Vagina (tissue), 2 donors: ENCODE results near the gene ZFYVE16. TPM values are rescaled to one million over a fixed set of nuclear protein-coding genes. Genes with fewer than 3 reads are reported as not detected.

Experiments used
- DNase-seq, 2 donors: peaks; one replicate each; pipeline ENCODE4 v3.0.0-alpha.2; 2017; ENCODE audit errors: extremely low spot score in 2 of 2
- H3K27ac ChIP-seq: fragments of 200-600 bp; sonication (generic); one replicate; pipeline ENCODE4 v1.5.1; 2019
- H3K27me3 ChIP-seq: fragments of 200-600 bp; sonication (generic); one replicate; pipeline ENCODE4 v1.5.1; 2019
- H3K36me3 ChIP-seq, 2 donors: fragments of 200-600 bp; sonication (generic); one replicate each; pipeline ENCODE4 v1.5.1; 2017 to 2019
- H3K4me1 ChIP-seq: fragments of 200-600 bp; sonication (generic); one replicate; pipeline ENCODE4 v1.5.1; 2019
- H3K4me3 ChIP-seq, 2 donors: fragments of 200-600 bp; sonication (generic); 1 replicate in 1 of 2; 2 replicates in 1 of 2; pipeline ENCODE4 v1.5.1; 2016 to 2019
- H3K9me3 ChIP-seq: fragments of 200-600 bp; sonication (generic); one replicate; pipeline ENCODE4 v1.5.1; 2019
- CTCF ChIP-seq, 3 experiments: fragments of 450-650 bp in 2 of 3; fragments of 200-600 bp in 1 of 3; sonication (generic) in 1 of 3; IDR thresholded peaks; one replicate each; pipeline ENCODE4 v1.5.1; 2017 to 2019; ENCODE audit warnings: antibody characterized with exemption in 3 of 3, mild to moderate bottlenecking in 2 of 3, moderate library complexity in 2 of 3
- POLR2A ChIP-seq, 2 donors: fragments of 450-650 bp; IDR thresholded peaks; one replicate each; pipeline ENCODE4 v1.6.1; 2017; ENCODE audit warnings: antibody characterized with exemption in 2 of 2, mild to moderate bottlenecking in 2 of 2, moderate library complexity in 2 of 2
- POLR2AphosphoS5 ChIP-seq, 2 donors: sonication (generic); formaldehyde crosslinking; IDR thresholded peaks; one replicate each; pipeline ENCODE4 v1.9.0; 2017; ENCODE audit warnings: antibody characterized with exemption in 2 of 2, mild to moderate bottlenecking in 2 of 2, low read depth in 1 of 2; ENCODE audit not compliant: insufficient read depth in 1 of 2
- intact Hi-C: fragments of 100-400 bp; cut with DNase I; formaldehyde crosslinking; loops from one replicate; pipeline ENCODE4 v1.15.1; 2023
- total RNA-seq: library from RNA; depleted of rRNA; stranded (reverse); fragments of >200 nt; gene quantifications from one replicate; pipeline ENCODE4 v1.2.3, GENCODE V29; 2016

The ZFYVE16 gene
- total RNA-seq, 1 donor from 2014 or later: 28.2 TPM

- TF ChIP-seq CTCF (IDR thresholded peaks at IDR 0.05): no peak
- no peak for TF ChIP-seq POLR2A (IDR thresholded peaks at IDR 0.05)
- TF ChIP-seq POLR2AphosphoS5 (IDR thresholded peaks at IDR 0.05; ENCODE audit: insufficient read depth in 1 of 2, low read depth in 1 of 2): no peak
- H3K36me3 ChIP-seq: peaks cover 0 to 38% of the 10 kb centered on the region in 2 donors
- H3K4me3 ChIP-seq: no peak overlapping the region
- no peaks in the 10 kb centered on the region for H3K27me3 ChIP-seq
- no peaks in the 10 kb centered on the region for H3K4me1 ChIP-seq
- intact Hi-C loops: no loop called here
- no peaks in the 10 kb centered on the region for H3K9me3 ChIP-seq
- no peak overlapping the region for H3K27ac ChIP-seq
- no peak for DNase-seq
Measured at GRCh38 chr5:80480354-80480753, 72.5 kb downstream of the ZFYVE16 start.

DNA sequence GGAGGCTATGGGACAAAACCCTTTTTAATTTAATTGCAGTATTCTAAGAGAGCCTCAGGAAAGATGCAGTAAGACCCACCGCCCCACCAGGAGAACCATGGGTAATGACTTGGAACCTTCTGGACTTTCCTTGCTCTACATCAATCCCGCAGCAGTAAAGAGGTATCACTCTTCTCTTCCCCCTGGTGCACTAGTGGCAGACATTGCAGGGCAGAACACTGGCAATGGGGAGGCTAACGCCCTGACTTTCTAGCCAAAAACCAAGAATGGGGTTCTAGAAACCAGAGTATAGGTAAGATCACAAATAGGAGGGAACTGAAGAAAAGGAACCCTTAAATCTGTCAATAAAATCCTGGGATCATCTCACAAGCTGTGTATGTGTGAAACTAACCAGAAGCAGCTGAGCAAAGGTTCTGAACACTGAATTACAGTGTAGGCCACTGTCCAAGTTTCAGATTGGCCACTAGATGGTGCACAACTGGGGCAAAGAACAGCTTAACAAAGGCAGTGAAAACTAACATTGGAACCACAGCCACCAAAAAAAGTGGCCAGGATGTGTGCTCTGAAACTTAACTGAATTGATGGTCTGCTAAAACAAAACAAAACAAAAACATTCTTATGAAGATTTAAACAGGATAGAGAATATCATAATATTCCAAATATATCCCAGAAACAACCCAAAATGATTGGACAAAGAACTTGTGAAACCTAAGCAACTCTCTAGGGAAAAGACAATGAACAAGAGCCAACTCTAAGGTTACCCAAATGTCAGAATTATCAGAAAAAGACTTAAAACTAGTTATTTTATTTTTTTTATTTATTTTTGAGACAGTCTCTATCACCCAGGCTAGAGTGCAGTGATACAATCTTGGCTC, 73.4 kb downstream of the ZFYVE16 start:
- TF ChIP-seq POLR2AphosphoS5 (IDR thresholded peaks at IDR 0.05; ENCODE audit: insufficient read depth in 1 of 2, low read depth in 1 of 2) (no peak), POLR2A (IDR thresholded peaks at IDR 0.05) (no peak), CTCF (IDR thresholded peaks at IDR 0.05) (no peak)
- no peak overlapping the region for H3K27ac ChIP-seq
- intact Hi-C loops: no loop called here
- H3K4me3 ChIP-seq: no peak overlapping the region
- H3K9me3 ChIP-seq: no peaks in the 10 kb centered on the region
- peaks cover 0 to 30% of the 10 kb centered on the region in 2 donors for H3K36me3 ChIP-seq
- H3K4me1 ChIP-seq: no peaks in the 10 kb centered on the region
- DNase-seq: no peak
- H3K27me3 ChIP-seq: no peaks in the 10 kb centered on the region

DNA sequence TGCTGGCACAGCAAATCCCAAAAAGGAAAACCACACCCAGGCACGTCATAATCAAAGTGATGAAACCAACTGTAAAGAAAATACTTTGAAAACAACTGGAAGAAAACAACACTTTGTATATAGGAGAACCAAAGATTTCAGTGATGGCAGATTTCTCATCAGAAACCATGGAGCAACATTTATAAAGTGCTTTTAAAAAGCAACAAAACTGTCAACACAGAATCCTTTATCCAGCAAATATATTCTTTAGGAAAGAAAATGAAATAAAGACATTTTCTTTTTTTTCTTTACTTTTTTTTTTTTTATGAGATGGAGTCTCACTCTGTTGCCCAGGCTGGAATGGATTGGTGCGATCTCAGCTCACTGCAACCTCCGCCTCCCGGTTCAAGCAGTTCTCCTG, 74.7 kb downstream of the ZFYVE16 start:
- intact Hi-C loops: no loop called here
- H3K9me3 ChIP-seq: no peaks in the 10 kb centered on the region
- H3K27me3 ChIP-seq: no peaks in the 10 kb centered on the region
- H3K4me1 ChIP-seq: peaks cover 7% of the 10 kb centered on the region
- H3K4me3 ChIP-seq: no peak overlapping the region
- H3K27ac ChIP-seq: no peak overlapping the region
- DNase-seq: no peak
- peaks cover 0 to 28% of the 10 kb centered on the region in 2 donors for H3K36me3 ChIP-seq
- TF ChIP-seq CTCF (IDR thresholded peaks at IDR 0.05): no peak
- TF ChIP-seq POLR2AphosphoS5 (IDR thresholded peaks at IDR 0.05; ENCODE audit: insufficient read depth in 1 of 2, low read depth in 1 of 2): no peak
- TF ChIP-seq POLR2A (IDR thresholded peaks at IDR 0.05): no peak

- H3K27ac ChIP-seq: no peak overlapping the region
- H3K9me3 ChIP-seq: no peaks in the 10 kb centered on the region
- H3K4me1 ChIP-seq: peaks cover 11% of the 10 kb centered on the region
- intact Hi-C loops: no loop called here
- H3K4me3 ChIP-seq: no peak overlapping the region
- DNase-seq: no peak
- peaks cover 0 to 28% of the 10 kb centered on the region in 2 donors for H3K36me3 ChIP-seq
- TF ChIP-seq POLR2AphosphoS5 (IDR thresholded peaks at IDR 0.05; ENCODE audit: insufficient read depth in 1 of 2, low read depth in 1 of 2) (no peak), CTCF (IDR thresholded peaks at IDR 0.05) (no peak), POLR2A (IDR thresholded peaks at IDR 0.05) (no peak)
- H3K27me3 ChIP-seq: no peaks in the 10 kb centered on the region
Measured at GRCh38 chr5:80483636-80484232, 75.9 kb downstream of the ZFYVE16 start.

DNA sequence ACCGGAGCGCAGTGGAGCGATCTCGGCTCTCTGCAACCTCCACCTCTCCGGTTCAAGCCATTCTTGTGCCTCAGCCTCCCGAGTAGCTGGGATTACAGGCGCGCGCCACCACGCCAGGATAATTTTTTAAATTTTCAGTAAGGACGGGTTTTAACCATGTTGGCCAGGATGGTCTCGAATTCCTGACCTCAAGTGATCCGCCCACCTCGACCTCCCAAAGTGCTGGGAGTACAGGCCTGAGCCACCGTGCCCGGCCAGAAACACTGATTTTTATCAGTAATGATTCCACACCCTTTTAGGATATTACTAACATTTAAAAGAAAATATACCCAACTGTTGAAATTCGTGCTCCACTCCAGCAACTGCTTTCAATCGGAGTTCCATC, 79.6 kb downstream of the ZFYVE16 start:
- no peak for DNase-seq
- intact Hi-C loops: no loop called here
- H3K27me3 ChIP-seq: no peaks in the 10 kb centered on the region

More for the DNA sequence above, 79.6 kb downstream of the ZFYVE16 start:
- peak overlapping the region; percentile 70 to 71 for H3K4me3 ChIP-seq
- TF ChIP-seq POLR2A (IDR thresholded peaks at IDR 0.05) (no peak), CTCF (IDR thresholded peaks at IDR 0.05) (no peak), POLR2AphosphoS5 (IDR thresholded peaks at IDR 0.05; ENCODE audit: insufficient read depth in 1 of 2, low read depth in 1 of 2) (no peak)
- H3K36me3 ChIP-seq: peaks cover 0 to 21% of the 10 kb centered on the region in 2 donors
- H3K27ac ChIP-seq: peak overlapping the region; percentile 81
- H3K9me3 ChIP-seq: no peaks in the 10 kb centered on the region
- peaks cover 12% of the 10 kb centered on the region for H3K4me1 ChIP-seq
